WTC11 (cell line): ENCODE results near the gene NFX1. TPM values are rescaled to one million over a fixed set of nuclear protein-coding genes. Genes with fewer than 3 reads are reported as not detected.

Experiments used
- CBFB ChIP-seq: sonication (generic); formaldehyde crosslinking; IDR thresholded peaks from 2 replicates; pipeline ENCODE4 v1.8.1; 2022; ENCODE audit warnings: mild to moderate bottlenecking, low read depth, missing genetic modification reagents
- FOXK1 ChIP-seq: sonication (generic); formaldehyde crosslinking; IDR thresholded peaks from 2 replicates; pipeline ENCODE4 v1.8.0; 2022; ENCODE audit warnings: mild to moderate bottlenecking, moderate library complexity, missing genetic modification reagents
- FOXP1 ChIP-seq: sonication (generic); formaldehyde crosslinking; IDR thresholded peaks from 2 replicates; pipeline ENCODE4 v1.8.0; 2022; ENCODE audit warnings: missing genetic modification reagents, mild to moderate bottlenecking, moderate library complexity, borderline replicate concordance
- JAZF1 ChIP-seq: fragments of 250-450 bp; sonication (Bioruptor Pico); IDR thresholded peaks from 2 replicates; pipeline ENCODE4 v1.9.0; 2021; ENCODE audit warnings: moderate library complexity, mild to moderate bottlenecking, inconsistent platforms
- NFE2L1 ChIP-seq: sonication (generic); formaldehyde crosslinking; IDR thresholded peaks from 2 replicates; pipeline ENCODE4 v1.8.1; 2023; ENCODE audit warnings: missing genetic modification reagents
- NR3C1 ChIP-seq: sonication (generic); formaldehyde crosslinking; conservative IDR thresholded peaks from 2 replicates; pipeline ENCODE4 v1.8.1; 2023; ENCODE audit warnings: low read depth, mild to moderate bottlenecking, missing genetic modification reagents
- PRRX2 ChIP-seq: fragments of 250-450 bp; sonication (Bioruptor Pico); IDR thresholded peaks from 2 replicates; pipeline ENCODE4 v1.8.0; 2021; ENCODE audit warnings: mild to moderate bottlenecking
- RELA ChIP-seq: sonication (generic); formaldehyde crosslinking; IDR thresholded peaks from 2 replicates; pipeline ENCODE4 v1.8.1; 2022; ENCODE audit warnings: missing genetic modification reagents, mild to moderate bottlenecking, borderline replicate concordance
- ZNF263 ChIP-seq: sonication (generic); formaldehyde crosslinking; IDR thresholded peaks from 2 replicates; pipeline ENCODE4 v1.8.1; 2022; ENCODE audit warnings: low read depth, mild to moderate bottlenecking, moderate library complexity, missing genetic modification reagents
- total RNA-seq: library from RNA; stranded (reverse); gene quantifications from 3 replicates; pipeline ENCODE4 v1.2.3, GENCODE V29; 2021
- TF ChIP-seq, protein P1 (sequence below): sonication (generic); formaldehyde crosslinking; IDR thresholded peaks from 2 replicates; pipeline ENCODE4 v1.8.0; 2023; ENCODE audit warnings: mild to moderate bottlenecking, missing genetic modification reagents
- TF ChIP-seq, protein P2 (sequence below): fragments of 250-450 bp; sonication (Bioruptor Pico); IDR thresholded peaks from 2 replicates; pipeline ENCODE4 v1.9.0; 2021; ENCODE audit warnings: mild to moderate bottlenecking
- TF ChIP-seq, protein P3 (sequence below): sonication (generic); formaldehyde crosslinking; IDR thresholded peaks from 2 replicates; pipeline ENCODE4 v1.8.0; 2023; ENCODE audit warnings: missing genetic modification reagents, mild to moderate bottlenecking, borderline replicate concordance
- TF ChIP-seq, protein P4 (sequence below): sonication (generic); formaldehyde crosslinking; conservative IDR thresholded peaks from 2 replicates; pipeline ENCODE4 v1.8.1; 2022; ENCODE audit warnings: mild to moderate bottlenecking, missing genetic modification reagents
- TF ChIP-seq, protein P5 (sequence below): sonication (generic); formaldehyde crosslinking; IDR thresholded peaks from 2 replicates; pipeline ENCODE4 v1.8.0; 2023; ENCODE audit warnings: missing genetic modification reagents
- TF ChIP-seq, protein P6 (sequence below): fragments of 250-450 bp; sonication (Bioruptor Pico); IDR thresholded peaks from 2 replicates; pipeline ENCODE4 v1.8.0; 2021; ENCODE audit warnings: mild to moderate bottlenecking
- TF ChIP-seq, protein P7 (sequence below): sonication (generic); formaldehyde crosslinking; IDR thresholded peaks from 2 replicates; pipeline ENCODE4 v1.8.1; 2023; ENCODE audit warnings: mild to moderate bottlenecking, missing genetic modification reagents, borderline replicate concordance
- TF ChIP-seq, protein P8 (sequence below): sonication (generic); formaldehyde crosslinking; IDR thresholded peaks from 2 replicates; pipeline ENCODE4 v1.8.0; 2022; ENCODE audit warnings: missing genetic modification reagents

NFX1 gene
- total RNA-seq, 1 experiment from 2014 or later, result 30.9 TPM

DNA sequence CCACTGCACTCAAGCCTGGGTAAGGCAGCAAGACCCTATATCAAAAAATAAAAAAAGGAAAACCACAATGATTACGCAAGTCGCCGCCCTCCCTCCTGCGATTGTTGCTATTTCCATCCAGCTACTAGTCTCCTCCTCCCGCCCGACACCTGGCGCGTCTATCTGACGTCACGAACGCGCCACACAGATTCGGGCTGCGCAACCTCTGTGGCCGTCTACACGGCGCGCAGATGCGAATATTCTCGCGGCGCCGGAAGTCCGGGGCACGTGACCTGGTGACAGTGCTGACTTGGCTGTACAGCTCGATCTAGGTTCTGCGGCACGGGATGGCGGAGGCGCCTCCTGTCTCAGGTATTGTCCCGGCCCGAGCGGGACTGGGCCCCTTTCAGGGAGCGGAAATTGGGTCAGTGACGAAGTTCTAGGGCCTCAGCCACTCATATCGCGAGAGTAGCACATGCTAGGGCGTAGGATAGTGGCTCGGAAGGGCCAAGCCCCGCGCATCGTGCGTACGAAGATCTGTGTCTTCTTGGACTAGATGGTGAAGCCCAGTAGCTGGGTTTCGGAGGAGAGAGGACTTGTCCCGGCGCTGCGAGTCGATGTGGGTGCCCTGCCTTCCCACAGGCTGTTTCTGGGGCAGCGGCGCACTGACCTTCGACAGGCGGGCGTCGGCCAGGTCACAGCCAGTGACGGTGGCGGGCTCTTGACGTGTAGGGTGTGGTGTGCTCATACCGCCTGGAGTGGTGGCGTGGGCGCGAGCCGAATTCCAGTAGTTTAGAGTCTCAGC, at the start of gene NFX1 (continued):
- TF ChIP-seq, protein P1, sequence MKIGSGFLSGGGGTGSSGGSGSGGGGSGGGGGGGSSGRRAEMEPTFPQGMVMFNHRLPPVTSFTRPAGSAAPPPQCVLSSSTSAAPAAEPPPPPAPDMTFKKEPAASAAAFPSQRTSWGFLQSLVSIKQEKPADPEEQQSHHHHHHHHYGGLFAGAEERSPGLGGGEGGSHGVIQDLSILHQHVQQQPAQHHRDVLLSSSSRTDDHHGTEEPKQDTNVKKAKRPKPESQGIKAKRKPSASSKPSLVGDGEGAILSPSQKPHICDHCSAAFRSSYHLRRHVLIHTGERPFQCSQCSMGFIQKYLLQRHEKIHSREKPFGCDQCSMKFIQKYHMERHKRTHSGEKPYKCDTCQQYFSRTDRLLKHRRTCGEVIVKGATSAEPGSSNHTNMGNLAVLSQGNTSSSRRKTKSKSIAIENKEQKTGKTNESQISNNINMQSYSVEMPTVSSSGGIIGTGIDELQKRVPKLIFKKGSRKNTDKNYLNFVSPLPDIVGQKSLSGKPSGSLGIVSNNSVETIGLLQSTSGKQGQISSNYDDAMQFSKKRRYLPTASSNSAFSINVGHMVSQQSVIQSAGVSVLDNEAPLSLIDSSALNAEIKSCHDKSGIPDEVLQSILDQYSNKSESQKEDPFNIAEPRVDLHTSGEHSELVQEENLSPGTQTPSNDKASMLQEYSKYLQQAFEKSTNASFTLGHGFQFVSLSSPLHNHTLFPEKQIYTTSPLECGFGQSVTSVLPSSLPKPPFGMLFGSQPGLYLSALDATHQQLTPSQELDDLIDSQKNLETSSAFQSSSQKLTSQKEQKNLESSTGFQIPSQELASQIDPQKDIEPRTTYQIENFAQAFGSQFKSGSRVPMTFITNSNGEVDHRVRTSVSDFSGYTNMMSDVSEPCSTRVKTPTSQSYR (CRISPR knock-in tag), result no peak
- TF ChIP-seq FOXK1 (CRISPR knock-in tag) (peak; percentile 99), CBFB (CRISPR knock-in tag) (peak; percentile 94), JAZF1 (no peak), ZNF263 (CRISPR knock-in tag) (no peak), NR3C1 (no peak), PRRX2 (no peak), RELA (no peak), FOXP1 (CRISPR knock-in tag) (peak; percentile 90), NFE2L1 (CRISPR knock-in tag) (peak; percentile 59; the same call in 1 of the 2 replicates)
- TF ChIP-seq, protein P2, sequence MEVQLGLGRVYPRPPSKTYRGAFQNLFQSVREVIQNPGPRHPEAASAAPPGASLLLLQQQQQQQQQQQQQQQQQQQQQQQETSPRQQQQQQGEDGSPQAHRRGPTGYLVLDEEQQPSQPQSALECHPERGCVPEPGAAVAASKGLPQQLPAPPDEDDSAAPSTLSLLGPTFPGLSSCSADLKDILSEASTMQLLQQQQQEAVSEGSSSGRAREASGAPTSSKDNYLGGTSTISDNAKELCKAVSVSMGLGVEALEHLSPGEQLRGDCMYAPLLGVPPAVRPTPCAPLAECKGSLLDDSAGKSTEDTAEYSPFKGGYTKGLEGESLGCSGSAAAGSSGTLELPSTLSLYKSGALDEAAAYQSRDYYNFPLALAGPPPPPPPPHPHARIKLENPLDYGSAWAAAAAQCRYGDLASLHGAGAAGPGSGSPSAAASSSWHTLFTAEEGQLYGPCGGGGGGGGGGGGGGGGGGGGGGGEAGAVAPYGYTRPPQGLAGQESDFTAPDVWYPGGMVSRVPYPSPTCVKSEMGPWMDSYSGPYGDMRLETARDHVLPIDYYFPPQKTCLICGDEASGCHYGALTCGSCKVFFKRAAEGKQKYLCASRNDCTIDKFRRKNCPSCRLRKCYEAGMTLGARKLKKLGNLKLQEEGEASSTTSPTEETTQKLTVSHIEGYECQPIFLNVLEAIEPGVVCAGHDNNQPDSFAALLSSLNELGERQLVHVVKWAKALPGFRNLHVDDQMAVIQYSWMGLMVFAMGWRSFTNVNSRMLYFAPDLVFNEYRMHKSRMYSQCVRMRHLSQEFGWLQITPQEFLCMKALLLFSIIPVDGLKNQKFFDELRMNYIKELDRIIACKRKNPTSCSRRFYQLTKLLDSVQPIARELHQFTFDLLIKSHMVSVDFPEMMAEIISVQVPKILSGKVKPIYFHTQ (CRISPR knock-in tag), result no peak
- TF ChIP-seq, protein P3, sequence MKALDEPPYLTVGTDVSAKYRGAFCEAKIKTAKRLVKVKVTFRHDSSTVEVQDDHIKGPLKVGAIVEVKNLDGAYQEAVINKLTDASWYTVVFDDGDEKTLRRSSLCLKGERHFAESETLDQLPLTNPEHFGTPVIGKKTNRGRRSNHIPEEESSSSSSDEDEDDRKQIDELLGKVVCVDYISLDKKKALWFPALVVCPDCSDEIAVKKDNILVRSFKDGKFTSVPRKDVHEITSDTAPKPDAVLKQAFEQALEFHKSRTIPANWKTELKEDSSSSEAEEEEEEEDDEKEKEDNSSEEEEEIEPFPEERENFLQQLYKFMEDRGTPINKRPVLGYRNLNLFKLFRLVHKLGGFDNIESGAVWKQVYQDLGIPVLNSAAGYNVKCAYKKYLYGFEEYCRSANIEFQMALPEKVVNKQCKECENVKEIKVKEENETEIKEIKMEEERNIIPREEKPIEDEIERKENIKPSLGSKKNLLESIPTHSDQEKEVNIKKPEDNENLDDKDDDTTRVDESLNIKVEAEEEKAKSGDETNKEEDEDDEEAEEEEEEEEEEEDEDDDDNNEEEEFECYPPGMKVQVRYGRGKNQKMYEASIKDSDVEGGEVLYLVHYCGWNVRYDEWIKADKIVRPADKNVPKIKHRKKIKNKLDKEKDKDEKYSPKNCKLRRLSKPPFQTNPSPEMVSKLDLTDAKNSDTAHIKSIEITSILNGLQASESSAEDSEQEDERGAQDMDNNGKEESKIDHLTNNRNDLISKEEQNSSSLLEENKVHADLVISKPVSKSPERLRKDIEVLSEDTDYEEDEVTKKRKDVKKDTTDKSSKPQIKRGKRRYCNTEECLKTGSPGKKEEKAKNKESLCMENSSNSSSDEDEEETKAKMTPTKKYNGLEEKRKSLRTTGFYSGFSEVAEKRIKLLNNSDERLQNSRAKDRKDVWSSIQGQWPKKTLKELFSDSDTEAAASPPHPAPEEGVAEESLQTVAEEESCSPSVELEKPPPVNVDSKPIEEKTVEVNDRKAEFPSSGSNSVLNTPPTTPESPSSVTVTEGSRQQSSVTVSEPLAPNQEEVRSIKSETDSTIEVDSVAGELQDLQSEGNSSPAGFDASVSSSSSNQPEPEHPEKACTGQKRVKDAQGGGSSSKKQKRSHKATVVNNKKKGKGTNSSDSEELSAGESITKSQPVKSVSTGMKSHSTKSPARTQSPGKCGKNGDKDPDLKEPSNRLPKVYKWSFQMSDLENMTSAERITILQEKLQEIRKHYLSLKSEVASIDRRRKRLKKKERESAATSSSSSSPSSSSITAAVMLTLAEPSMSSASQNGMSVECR (CRISPR knock-in tag), result no peak; the same call in none of the 2 replicates
- TF ChIP-seq, protein P4, sequence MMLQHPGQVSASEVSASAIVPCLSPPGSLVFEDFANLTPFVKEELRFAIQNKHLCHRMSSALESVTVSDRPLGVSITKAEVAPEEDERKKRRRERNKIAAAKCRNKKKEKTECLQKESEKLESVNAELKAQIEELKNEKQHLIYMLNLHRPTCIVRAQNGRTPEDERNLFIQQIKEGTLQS (CRISPR knock-in tag), result no peak
- TF ChIP-seq, protein P5, sequence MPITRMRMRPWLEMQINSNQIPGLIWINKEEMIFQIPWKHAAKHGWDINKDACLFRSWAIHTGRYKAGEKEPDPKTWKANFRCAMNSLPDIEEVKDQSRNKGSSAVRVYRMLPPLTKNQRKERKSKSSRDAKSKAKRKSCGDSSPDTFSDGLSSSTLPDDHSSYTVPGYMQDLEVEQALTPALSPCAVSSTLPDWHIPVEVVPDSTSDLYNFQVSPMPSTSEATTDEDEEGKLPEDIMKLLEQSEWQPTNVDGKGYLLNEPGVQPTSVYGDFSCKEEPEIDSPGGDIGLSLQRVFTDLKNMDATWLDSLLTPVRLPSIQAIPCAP (CRISPR knock-in tag), result peak; percentile 61; the same call in 1 of the 2 replicates
- TF ChIP-seq, protein P6, sequence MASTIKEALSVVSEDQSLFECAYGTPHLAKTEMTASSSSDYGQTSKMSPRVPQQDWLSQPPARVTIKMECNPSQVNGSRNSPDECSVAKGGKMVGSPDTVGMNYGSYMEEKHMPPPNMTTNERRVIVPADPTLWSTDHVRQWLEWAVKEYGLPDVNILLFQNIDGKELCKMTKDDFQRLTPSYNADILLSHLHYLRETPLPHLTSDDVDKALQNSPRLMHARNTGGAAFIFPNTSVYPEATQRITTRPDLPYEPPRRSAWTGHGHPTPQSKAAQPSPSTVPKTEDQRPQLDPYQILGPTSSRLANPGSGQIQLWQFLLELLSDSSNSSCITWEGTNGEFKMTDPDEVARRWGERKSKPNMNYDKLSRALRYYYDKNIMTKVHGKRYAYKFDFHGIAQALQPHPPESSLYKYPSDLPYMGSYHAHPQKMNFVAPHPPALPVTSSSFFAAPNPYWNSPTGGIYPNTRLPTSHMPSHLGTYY (CRISPR knock-in tag), result no peak
- TF ChIP-seq, protein P7, sequence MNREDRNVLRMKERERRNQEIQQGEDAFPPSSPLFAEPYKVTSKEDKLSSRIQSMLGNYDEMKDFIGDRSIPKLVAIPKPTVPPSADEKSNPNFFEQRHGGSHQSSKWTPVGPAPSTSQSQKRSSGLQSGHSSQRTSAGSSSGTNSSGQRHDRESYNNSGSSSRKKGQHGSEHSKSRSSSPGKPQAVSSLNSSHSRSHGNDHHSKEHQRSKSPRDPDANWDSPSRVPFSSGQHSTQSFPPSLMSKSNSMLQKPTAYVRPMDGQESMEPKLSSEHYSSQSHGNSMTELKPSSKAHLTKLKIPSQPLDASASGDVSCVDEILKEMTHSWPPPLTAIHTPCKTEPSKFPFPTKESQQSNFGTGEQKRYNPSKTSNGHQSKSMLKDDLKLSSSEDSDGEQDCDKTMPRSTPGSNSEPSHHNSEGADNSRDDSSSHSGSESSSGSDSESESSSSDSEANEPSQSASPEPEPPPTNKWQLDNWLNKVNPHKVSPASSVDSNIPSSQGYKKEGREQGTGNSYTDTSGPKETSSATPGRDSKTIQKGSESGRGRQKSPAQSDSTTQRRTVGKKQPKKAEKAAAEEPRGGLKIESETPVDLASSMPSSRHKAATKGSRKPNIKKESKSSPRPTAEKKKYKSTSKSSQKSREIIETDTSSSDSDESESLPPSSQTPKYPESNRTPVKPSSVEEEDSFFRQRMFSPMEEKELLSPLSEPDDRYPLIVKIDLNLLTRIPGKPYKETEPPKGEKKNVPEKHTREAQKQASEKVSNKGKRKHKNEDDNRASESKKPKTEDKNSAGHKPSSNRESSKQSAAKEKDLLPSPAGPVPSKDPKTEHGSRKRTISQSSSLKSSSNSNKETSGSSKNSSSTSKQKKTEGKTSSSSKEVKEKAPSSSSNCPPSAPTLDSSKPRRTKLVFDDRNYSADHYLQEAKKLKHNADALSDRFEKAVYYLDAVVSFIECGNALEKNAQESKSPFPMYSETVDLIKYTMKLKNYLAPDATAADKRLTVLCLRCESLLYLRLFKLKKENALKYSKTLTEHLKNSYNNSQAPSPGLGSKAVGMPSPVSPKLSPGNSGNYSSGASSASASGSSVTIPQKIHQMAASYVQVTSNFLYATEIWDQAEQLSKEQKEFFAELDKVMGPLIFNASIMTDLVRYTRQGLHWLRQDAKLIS, result no peak
- TF ChIP-seq, protein P8, sequence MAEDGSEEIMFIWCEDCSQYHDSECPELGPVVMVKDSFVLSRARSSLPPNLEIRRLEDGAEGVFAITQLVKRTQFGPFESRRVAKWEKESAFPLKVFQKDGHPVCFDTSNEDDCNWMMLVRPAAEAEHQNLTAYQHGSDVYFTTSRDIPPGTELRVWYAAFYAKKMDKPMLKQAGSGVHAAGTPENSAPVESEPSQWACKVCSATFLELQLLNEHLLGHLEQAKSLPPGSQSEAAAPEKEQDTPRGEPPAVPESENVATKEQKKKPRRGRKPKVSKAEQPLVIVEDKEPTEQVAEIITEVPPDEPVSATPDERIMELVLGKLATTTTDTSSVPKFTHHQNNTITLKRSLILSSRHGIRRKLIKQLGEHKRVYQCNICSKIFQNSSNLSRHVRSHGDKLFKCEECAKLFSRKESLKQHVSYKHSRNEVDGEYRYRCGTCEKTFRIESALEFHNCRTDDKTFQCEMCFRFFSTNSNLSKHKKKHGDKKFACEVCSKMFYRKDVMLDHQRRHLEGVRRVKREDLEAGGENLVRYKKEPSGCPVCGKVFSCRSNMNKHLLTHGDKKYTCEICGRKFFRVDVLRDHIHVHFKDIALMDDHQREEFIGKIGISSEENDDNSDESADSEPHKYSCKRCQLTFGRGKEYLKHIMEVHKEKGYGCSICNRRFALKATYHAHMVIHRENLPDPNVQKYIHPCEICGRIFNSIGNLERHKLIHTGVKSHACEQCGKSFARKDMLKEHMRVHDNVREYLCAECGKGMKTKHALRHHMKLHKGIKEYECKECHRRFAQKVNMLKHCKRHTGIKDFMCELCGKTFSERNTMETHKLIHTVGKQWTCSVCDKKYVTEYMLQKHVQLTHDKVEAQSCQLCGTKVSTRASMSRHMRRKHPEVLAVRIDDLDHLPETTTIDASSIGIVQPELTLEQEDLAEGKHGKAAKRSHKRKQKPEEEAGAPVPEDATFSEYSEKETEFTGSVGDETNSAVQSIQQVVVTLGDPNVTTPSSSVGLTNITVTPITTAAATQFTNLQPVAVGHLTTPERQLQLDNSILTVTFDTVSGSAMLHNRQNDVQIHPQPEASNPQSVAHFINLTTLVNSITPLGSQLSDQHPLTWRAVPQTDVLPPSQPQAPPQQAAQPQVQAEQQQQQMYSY (CRISPR knock-in tag), result no peak
